ENCODE results near the gene NEB. TPM values are rescaled to one million over a fixed set of nuclear protein-coding genes. Genes with fewer than 3 reads are reported as not detected.

NEB gene
- polyA plus RNA-seq, 3 donors: 2.7 TPM; not detected in 2

DNA sequence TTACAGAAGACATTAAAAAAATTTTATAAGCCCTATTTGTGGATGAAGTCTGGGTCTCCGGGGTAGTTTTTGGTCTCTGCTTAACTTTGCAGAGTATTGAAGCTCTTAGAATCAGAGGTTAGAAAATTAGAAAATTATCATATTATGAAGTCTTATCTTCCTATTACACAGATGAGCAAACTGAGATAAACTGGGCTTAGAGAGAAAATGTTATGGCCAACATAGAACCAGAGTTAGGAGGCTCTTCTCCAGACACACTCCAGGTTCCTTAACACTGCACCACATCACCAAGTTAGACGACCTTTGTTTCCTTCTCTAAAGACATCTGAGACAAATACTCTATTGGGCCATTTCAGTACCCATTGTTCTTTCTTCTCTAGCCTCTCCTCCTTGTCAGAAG, 36.7 kb upstream of the NEB start:
- no peaks in the 10 kb centered on the region for H3K79me2 ChIP-seq (ENCODE audit: insufficient read depth, low read length)
- H3K27ac ChIP-seq (ENCODE audit: low read depth in 1 of 2, low read length in 2 of 2): no peak overlapping the region
- peaks cover 32 to 41% of the 10 kb centered on the region in 2 donors for H3K36me3 Mint-ChIP-seq
- no peak overlapping the region for H3K4me3 Mint-ChIP-seq
- H3K9me3 ChIP-seq (replicated peaks in 1 of 2; ENCODE audit: control insufficient read depth in 1 of 2, insufficient read depth in 1 of 2, low read length in 2 of 2): no peaks in the 10 kb centered on the region
- H3K4me1 Mint-ChIP-seq: no peaks in the 10 kb centered on the region
- no peak overlapping the region for H3K27ac Mint-ChIP-seq
- intact Hi-C loops (cut with micrococcal nuclease): no loop called here
- H3K9ac ChIP-seq (ENCODE audit: insufficient read depth, low read length, poor library complexity, severe bottlenecking): no peak overlapping the region
- no peaks in the 10 kb centered on the region for H4K20me1 ChIP-seq (ENCODE audit: insufficient read depth, low read length)
- no peak overlapping the region for H3K4me3 ChIP-seq (replicated peaks in 1 of 3; ENCODE audit: low read depth in 2 of 3, low read length in 3 of 3)
- peaks cover 10 to 54% of the 10 kb centered on the region in 2 donors for H3K36me3 ChIP-seq (replicated peaks in 1 of 2; ENCODE audit: control insufficient read depth in 1 of 2, insufficient read depth in 2 of 2, low read length in 2 of 2)
- 40% methylated on average over 1 of the region's 2 CpGs for WGBS (ENCODE audit: insufficient coverage)
- no peak for DNase-seq
- H3K4me2 ChIP-seq (replicated peaks; ENCODE audit: extremely low read depth, low read length, poor library complexity, severe bottlenecking): no peak overlapping the region
- peaks cover 0 to 2% (median 0%) of the 10 kb centered on the region in 7 donors for H3K9me3 Mint-ChIP-seq
- H3K4me1 ChIP-seq (ENCODE audit: control insufficient read depth in 1 of 2, insufficient read depth in 2 of 2, low read length in 2 of 2): no peaks in the 10 kb centered on the region
- TF ChIP-seq, protein P1, sequence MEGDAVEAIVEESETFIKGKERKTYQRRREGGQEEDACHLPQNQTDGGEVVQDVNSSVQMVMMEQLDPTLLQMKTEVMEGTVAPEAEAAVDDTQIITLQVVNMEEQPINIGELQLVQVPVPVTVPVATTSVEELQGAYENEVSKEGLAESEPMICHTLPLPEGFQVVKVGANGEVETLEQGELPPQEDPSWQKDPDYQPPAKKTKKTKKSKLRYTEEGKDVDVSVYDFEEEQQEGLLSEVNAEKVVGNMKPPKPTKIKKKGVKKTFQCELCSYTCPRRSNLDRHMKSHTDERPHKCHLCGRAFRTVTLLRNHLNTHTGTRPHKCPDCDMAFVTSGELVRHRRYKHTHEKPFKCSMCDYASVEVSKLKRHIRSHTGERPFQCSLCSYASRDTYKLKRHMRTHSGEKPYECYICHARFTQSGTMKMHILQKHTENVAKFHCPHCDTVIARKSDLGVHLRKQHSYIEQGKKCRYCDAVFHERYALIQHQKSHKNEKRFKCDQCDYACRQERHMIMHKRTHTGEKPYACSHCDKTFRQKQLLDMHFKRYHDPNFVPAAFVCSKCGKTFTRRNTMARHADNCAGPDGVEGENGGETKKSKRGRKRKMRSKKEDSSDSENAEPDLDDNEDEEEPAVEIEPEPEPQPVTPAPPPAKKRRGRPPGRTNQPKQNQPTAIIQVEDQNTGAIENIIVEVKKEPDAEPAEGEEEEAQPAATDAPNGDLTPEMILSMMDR (IDR thresholded peaks at IDR 0.05): no peak
- no peaks in the 10 kb centered on the region for H3K27me3 Mint-ChIP-seq (ENCODE audit: low read depth in 3 of 3)
- no peaks in the 10 kb centered on the region for H3K27me3 ChIP-seq (ENCODE audit: control insufficient read depth in 2 of 2, insufficient read depth in 2 of 2, low read length in 2 of 2)
- no peak overlapping the region for H2AFZ ChIP-seq (ENCODE audit: insufficient read depth, low read depth, low read length, poor library complexity, severe bottlenecking)

DNA sequence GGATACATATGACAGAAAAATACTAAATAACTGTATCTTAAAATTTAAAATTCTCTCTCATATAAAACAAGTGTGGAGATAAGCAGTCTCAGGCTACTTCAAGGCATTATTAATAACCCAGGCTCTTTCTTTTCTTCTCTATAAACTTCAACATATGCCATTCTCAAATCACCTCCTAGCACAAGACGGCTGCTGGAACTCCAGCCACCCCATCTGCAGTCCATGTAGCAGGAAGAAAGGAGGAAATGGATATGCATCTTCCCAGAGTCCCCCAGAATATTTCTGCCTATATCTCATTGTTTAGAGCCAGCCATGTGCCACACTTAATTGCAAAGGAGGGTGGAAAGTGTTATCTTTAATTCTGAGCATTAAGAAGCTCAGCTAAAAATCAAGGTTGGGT, 35.3 kb upstream of the NEB start:
- Histone ChIP-seq H3K9ac (ENCODE audit: insufficient read depth, low read length, poor library complexity, severe bottlenecking) (no peak overlapping the region), H3K27me3 (ENCODE audit: control insufficient read depth in 2 of 2, insufficient read depth in 2 of 2, low read length in 2 of 2) (no peaks in the 10 kb centered on the region), H2AFZ (ENCODE audit: insufficient read depth, low read depth, low read length, poor library complexity, severe bottlenecking) (no peak overlapping the region), H3K36me3 (replicated peaks in 1 of 2; ENCODE audit: control insufficient read depth in 1 of 2, insufficient read depth in 2 of 2, low read length in 2 of 2) (peaks cover 6 to 50% of the 10 kb centered on the region in 2 donors), H3K79me2 (ENCODE audit: insufficient read depth, low read length) (no peaks in the 10 kb centered on the region), H3K4me1 (ENCODE audit: control insufficient read depth in 1 of 2, insufficient read depth in 2 of 2, low read length in 2 of 2) (no peaks in the 10 kb centered on the region), H3K27ac (ENCODE audit: low read depth in 1 of 2, low read length in 2 of 2) (no peak overlapping the region), H3K4me3 (replicated peaks in 1 of 3; ENCODE audit: low read depth in 2 of 3, low read length in 3 of 3) (no peak overlapping the region), H3K4me2 (replicated peaks; ENCODE audit: extremely low read depth, low read length, poor library complexity, severe bottlenecking) (no peak overlapping the region), H3K9me3 (replicated peaks in 1 of 2; ENCODE audit: control insufficient read depth in 1 of 2, insufficient read depth in 1 of 2, low read length in 2 of 2) (no peaks in the 10 kb centered on the region), H4K20me1 (ENCODE audit: insufficient read depth, low read length) (no peaks in the 10 kb centered on the region)
- Mint-ChIP-seq H3K4me3 (no peak overlapping the region), H3K9me3 (peaks cover 0 to 2% (median 0%) of the 10 kb centered on the region in 7 donors), H3K27ac (peak overlapping the region in 1 of 7 donors; percentile 41), H3K36me3 (peaks cover 28 to 34% of the 10 kb centered on the region in 2 donors), H3K4me1 (peaks cover 3% of the 10 kb centered on the region), H3K27me3 (ENCODE audit: low read depth in 3 of 3) (no peaks in the 10 kb centered on the region)
- no CpG with 5 or more reads among the region's 1 CpG for WGBS (ENCODE audit: insufficient coverage)
- TF ChIP-seq, protein P1 (IDR thresholded peaks at IDR 0.05): no peak
- intact Hi-C loops (cut with micrococcal nuclease): no loop called here
- DNase-seq: no peak
